OCI-LY3 (cell line): ENCODE data around the gene SLC22A17.

Experiments used
- H2AFZ ChIP-seq: fragments of 200-600, 300-600 bp; shearing (Covaris generic); 2 replicates; pipeline ENCODE4 v1.6.0; 2014; ENCODE audit warnings: antibody characterized with exemption, low read depth, low read length
- H3K27ac ChIP-seq: fragments of 200-600, 300-600 bp; sonication (generic); 2 replicates; pipeline ENCODE4 v1.5.1; 2014; ENCODE audit warnings: mild to moderate bottlenecking, low read length, moderate library complexity, mixed read lengths
- H3K27me3 ChIP-seq: fragments of 200-600, 300-600 bp; sonication (generic); 2 replicates; pipeline ENCODE4 v1.6.1; 2014; ENCODE audit warnings: low read depth, low read length, mixed read lengths
- H3K36me3 ChIP-seq: fragments of 200-600, 300-600 bp; sonication (generic); replicated peaks from 2 replicates; pipeline ENCODE3; 2014; ENCODE audit warnings: low read depth, low read length, mixed read lengths
- H3K4me1 ChIP-seq: fragments of 300-600, 200-600 bp; sonication (generic); 2 replicates; pipeline ENCODE4 v1.6.1; 2014; ENCODE audit warnings: low read length, mixed read lengths
- H3K4me2 ChIP-seq: fragments of 200-600, 300-600 bp; sonication (generic); 2 replicates; pipeline ENCODE4 v1.6.1; 2014; ENCODE audit warnings: low read length, mixed read lengths
- H3K4me3 ChIP-seq: fragments of 300-600, 200-600 bp; sonication (generic); 2 replicates; pipeline ENCODE4 v1.5.1; 2014; ENCODE audit warnings: antibody characterized with exemption, mild to moderate bottlenecking, low read length, moderate library complexity
- H3K79me2 ChIP-seq: fragments of 300-600, 200-600 bp; shearing (Covaris generic); 2 replicates; pipeline ENCODE4 v1.6.1; 2014; ENCODE audit warnings: mild to moderate bottlenecking, low read length, mixed read lengths
- H3K9ac ChIP-seq: fragments of 300-600, 200-600 bp; shearing (Covaris generic); 2 replicates; pipeline ENCODE4 v1.6.0; 2014; ENCODE audit warnings: mild to moderate bottlenecking, low read length, moderate library complexity
- H3K9me3 ChIP-seq: fragments of 200-600, 300-600 bp; shearing (Covaris generic); 2 replicates; pipeline ENCODE4 v1.6.1; 2014; ENCODE audit warnings: low read length, mixed read lengths; ENCODE audit not compliant: insufficient read depth
- H4K20me1 ChIP-seq: fragments of 200-600, 300-600 bp; sonication (generic); 2 replicates; pipeline ENCODE4 v1.6.1; 2016; ENCODE audit warnings: low read length, mixed read lengths; ENCODE audit not compliant: insufficient read depth
- CTCF ChIP-seq: fragments of 200-600, 300-600 bp; sonication (generic); IDR thresholded peaks from 2 replicates; pipeline ENCODE4 v1.5.1; 2014; ENCODE audit warnings: antibody characterized with exemption, low read length, low read depth
- EZH2phosphoT487 ChIP-seq: fragments of 200-600 bp; shearing (Covaris generic); IDR thresholded peaks from 2 replicates; pipeline ENCODE4 v1.6.1; 2018; ENCODE audit warnings: antibody characterized with exemption, mixed run types, low read depth

Gene SLC22A17

GRCh38 chr14:23354990-23355389 is 2.3 kb upstream of the SLC22A17 start:
- no peak overlapping the region for H3K9ac ChIP-seq
- H3K4me2 ChIP-seq = no peak overlapping the region
- H3K79me2 ChIP-seq = no peaks in the 10 kb centered on the region
- H3K4me3 ChIP-seq = no peak overlapping the region
- H3K36me3 ChIP-seq = no peaks in the 10 kb centered on the region
- H4K20me1 ChIP-seq = no peaks in the 10 kb centered on the region
- H3K27me3 ChIP-seq = 0 out of 2 replicates have a peak, but pooled peaks cover 13% of the 10 kb centered on the region
- no peak overlapping the region for H3K27ac ChIP-seq
- H2AFZ ChIP-seq = no peak overlapping the region
- H3K4me1 ChIP-seq = no peaks in the 10 kb centered on the region
- TF ChIP-seq CTCF = no peak
- no peak for TF ChIP-seq EZH2phosphoT487
- no peaks in the 10 kb centered on the region for H3K9me3 ChIP-seq

DNA sequence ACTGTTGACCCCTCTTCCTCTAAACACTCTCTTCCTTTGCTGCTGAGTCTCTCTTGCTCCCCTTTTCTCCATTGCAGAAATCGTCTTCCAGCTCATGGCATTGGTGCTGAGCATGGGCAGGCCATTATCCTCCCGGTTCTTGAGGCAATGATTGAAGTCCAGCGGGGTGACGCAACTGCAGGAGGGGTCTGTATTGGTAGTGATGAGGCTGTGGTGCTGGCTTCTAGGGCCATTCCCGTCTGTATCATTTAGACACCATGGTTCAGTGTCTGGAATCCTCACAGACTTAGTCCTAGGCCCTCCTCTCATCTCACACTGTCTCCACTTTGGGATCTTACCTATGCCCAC is 720 bp upstream of the SLC22A17 start:
- Histone ChIP-seq H3K9ac (no peak overlapping the region), H3K36me3 (no peaks in the 10 kb centered on the region), H3K4me2 (no peak overlapping the region), H3K4me1 (no peaks in the 10 kb centered on the region), H2AFZ (no peak overlapping the region), H3K27me3 (0 out of 2 replicates have a peak, but pooled peaks cover 13% of the 10 kb centered on the region), H4K20me1 (no peaks in the 10 kb centered on the region), H3K79me2 (no peaks in the 10 kb centered on the region), H3K9me3 (no peaks in the 10 kb centered on the region), H3K4me3 (no peak overlapping the region), H3K27ac (no peak overlapping the region)
- TF ChIP-seq EZH2phosphoT487 (no peak), CTCF (no peak)

DNA sequence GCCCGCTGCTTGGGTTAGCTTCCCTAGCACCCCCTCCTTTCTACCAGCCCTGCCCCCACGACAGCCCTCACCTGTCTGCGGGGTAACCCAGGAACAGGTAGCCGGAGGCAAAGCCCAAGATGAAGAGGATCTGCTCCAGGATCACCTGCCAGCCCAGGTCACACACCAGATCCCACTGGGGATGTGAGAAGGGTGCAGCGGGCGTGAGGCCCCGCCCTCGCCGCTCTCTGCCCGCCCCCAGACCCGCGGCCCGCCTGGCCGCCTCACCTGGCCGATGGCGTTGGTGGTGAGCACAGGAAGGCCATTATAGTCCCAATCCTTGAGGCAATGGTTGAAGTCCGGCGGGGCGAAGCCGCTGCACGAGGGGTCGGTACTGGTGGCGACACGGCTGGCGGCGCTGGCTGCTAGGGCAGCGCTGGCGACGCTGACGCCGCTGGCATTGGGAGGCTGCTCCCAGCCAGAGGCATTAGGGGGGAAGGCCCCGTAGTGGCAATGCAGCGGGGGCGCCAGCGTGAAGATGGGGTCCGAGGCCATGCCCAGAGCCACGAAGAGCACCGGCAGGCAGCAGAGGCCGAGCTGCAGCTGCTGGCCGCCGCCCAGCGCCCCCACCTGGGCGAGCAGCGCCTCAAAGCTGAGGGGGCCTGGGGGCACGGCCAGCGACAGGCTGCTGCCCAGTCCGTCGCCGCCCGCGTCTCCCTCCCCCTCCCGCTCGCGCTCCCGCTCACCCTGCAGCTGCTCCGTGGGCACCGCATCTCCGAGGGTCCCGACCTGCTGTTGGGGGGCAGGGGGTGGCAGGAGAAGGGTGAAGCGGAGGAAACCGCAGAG is 794 bp downstream of the SLC22A17 start:
- no peaks in the 10 kb centered on the region for H3K79me2 ChIP-seq
- no peaks in the 10 kb centered on the region for H4K20me1 ChIP-seq
- H3K4me1 ChIP-seq = no peaks in the 10 kb centered on the region
- H2AFZ ChIP-seq = no peak overlapping the region
- no peak overlapping the region for H3K27ac ChIP-seq
- no peak overlapping the region for H3K4me2 ChIP-seq
- H3K9me3 ChIP-seq = no peaks in the 10 kb centered on the region
- H3K36me3 ChIP-seq = no peaks in the 10 kb centered on the region
- 0 out of 2 replicates have a peak, but pooled peaks cover 13% of the 10 kb centered on the region for H3K27me3 ChIP-seq
- H3K9ac ChIP-seq = no peak overlapping the region
- TF ChIP-seq EZH2phosphoT487 = no peak
- no peak for TF ChIP-seq CTCF
- H3K4me3 ChIP-seq = no peak overlapping the region

GRCh38 chr14:23349156-23349845 is 3.4 kb downstream of the SLC22A17 start:
- Histone ChIP-seq H3K79me2 (no peaks in the 10 kb centered on the region), H3K36me3 (no peaks in the 10 kb centered on the region), H3K27ac (no peak overlapping the region), H4K20me1 (no peaks in the 10 kb centered on the region), H3K4me2 (no peak overlapping the region), H3K4me1 (no peaks in the 10 kb centered on the region), H3K9me3 (no peaks in the 10 kb centered on the region), H3K27me3 (0 out of 2 replicates have a peak, but pooled peaks cover 11% of the 10 kb centered on the region), H2AFZ (no peak overlapping the region), H3K4me3 (no peak overlapping the region), H3K9ac (no peak overlapping the region)
- no peak for TF ChIP-seq EZH2phosphoT487
- TF ChIP-seq CTCF = no peak
